ENCODE results near the gene PALMD.

Gene PALMD

DNA sequence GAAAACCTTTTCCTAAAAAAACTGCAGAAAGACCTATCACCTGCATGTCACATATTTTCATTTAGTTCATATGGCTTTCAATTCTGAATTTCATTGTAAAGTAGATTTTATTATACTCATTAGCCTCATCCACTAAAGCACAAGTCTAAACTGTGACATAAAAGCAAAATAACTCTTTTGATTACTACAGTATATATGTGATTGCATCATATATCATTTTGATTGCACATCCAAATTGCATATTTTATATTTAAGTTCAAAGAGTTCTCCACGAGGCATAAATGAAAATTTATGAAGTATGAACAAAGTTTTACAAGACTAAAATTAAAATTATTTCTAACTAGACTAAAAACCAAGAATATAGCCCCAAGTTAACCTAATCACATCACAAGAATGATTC is 19.3 kb downstream of the PALMD start:
- no peak for DNase-seq (ENCODE audit: low spot score)
- Histone ChIP-seq H3K27ac (no peak overlapping the region), H3K4me3 (no peak overlapping the region)
- TF ChIP-seq, protein P1, sequence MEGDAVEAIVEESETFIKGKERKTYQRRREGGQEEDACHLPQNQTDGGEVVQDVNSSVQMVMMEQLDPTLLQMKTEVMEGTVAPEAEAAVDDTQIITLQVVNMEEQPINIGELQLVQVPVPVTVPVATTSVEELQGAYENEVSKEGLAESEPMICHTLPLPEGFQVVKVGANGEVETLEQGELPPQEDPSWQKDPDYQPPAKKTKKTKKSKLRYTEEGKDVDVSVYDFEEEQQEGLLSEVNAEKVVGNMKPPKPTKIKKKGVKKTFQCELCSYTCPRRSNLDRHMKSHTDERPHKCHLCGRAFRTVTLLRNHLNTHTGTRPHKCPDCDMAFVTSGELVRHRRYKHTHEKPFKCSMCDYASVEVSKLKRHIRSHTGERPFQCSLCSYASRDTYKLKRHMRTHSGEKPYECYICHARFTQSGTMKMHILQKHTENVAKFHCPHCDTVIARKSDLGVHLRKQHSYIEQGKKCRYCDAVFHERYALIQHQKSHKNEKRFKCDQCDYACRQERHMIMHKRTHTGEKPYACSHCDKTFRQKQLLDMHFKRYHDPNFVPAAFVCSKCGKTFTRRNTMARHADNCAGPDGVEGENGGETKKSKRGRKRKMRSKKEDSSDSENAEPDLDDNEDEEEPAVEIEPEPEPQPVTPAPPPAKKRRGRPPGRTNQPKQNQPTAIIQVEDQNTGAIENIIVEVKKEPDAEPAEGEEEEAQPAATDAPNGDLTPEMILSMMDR (IDR thresholded peaks at IDR 0.05), result no peak

DNA sequence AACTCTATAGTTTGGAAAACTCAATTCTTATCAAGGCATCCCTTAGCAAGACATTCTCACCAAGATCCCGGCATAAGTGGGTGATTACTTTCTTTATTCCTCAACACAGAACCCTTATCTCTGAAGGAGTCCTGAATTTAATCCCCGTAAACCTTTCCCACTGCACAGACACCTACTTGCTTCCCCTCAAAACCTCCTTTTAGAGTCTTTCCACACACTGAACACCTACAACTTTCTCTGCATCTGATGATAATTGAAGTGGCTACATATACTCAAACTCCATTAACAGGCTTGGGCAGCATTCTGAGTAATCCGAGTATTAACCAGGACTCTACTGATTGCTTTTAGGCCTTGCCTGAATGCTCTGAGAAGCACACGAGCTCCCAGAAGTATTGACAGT is 23.5 kb downstream of the PALMD start:
- no peak for DNase-seq (ENCODE audit: low spot score)
- TF ChIP-seq, protein P1 (IDR thresholded peaks at IDR 0.05), result no peak
- H3K4me3 ChIP-seq, result no peak overlapping the region
- no peak overlapping the region for H3K27ac ChIP-seq

GRCh38 chr1:99669821-99670220 is 23.9 kb downstream of the PALMD start:
- H3K4me3 ChIP-seq, result no peak overlapping the region
- no peak for DNase-seq (ENCODE audit: low spot score)
- no peak overlapping the region for H3K27ac ChIP-seq
- TF ChIP-seq, protein P1 (IDR thresholded peaks at IDR 0.05), result no peak

DNA sequence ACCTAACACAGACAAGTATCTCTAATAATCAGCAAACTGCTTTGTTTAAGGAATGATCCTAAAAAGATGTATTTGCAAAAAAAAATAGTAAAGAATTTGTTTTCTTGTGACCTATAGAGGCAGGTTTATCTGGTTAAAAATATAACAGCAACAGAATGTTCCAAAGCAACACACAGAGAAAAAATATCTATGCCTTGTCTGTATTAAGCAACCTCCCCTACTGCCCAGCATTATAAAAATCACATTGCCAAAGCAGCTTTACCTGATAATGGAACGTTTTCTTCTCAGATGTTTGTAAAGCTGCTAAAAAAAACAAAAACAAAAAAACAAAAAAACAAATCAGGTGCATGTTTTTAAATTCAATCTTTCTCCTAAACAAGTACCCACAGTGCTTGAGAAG is 24.7 kb downstream of the PALMD start:
- no peak overlapping the region for H3K4me3 ChIP-seq
- no peak for DNase-seq (ENCODE audit: low spot score)
- no peak overlapping the region for H3K27ac ChIP-seq
- TF ChIP-seq, protein P1 (IDR thresholded peaks at IDR 0.05), result no peak

DNA sequence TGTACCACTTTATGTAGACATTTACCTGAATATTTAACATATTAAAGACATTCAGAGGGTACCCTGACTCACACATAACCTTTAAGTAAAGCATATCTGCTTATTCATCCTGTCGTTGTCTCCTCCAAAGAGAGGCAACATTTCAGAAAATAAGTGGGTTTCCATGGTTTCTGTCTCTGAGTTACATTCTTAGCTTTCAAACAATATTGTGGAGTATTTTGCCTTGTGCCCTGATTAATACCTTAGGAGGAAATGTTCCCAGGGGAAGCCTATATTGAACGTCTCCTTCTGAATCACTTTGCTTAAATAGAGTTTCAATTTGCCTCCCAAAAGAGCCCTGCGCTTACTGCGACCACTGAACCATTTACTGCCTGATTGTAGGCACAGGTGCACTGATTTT is 26.1 kb downstream of the PALMD start:
- TF ChIP-seq, protein P1 (IDR thresholded peaks at IDR 0.05), result no peak
- Histone ChIP-seq H3K4me3 (no peak overlapping the region), H3K27ac (no peak overlapping the region)
- no peak for DNase-seq (ENCODE audit: low spot score)

GRCh38 chr1:99672530-99673213 is 26.8 kb downstream of the PALMD start:
- Histone ChIP-seq H3K4me3 (no peak overlapping the region), H3K27ac (no peak overlapping the region)
- DNase-seq (ENCODE audit: low spot score), result no peak
- TF ChIP-seq, protein P1 (IDR thresholded peaks at IDR 0.05), result no peak

- DNase-seq (ENCODE audit: low spot score), result no peak
- no peak overlapping the region for H3K27ac ChIP-seq
These were observed 27.4 kb downstream of the PALMD start for GRCh38 chr1:99673315-99673714.

More at GRCh38 chr1:99673315-99673714, 27.4 kb downstream of the PALMD start:
- TF ChIP-seq, protein P1 (IDR thresholded peaks at IDR 0.05), result no peak
- H3K4me3 ChIP-seq, result no peak overlapping the region

All from coronary artery (tissue), 2 donors.